NCI-H2227 (cell line): ENCODE results near the gene C2orf76.
A peak's percentile ranks its signal among the peaks of the same experiment; 100 is the strongest.

ENCODE experiments used
- DNase-seq: peaks from one replicate; lab custom pipeline; 2025; ENCODE audit not compliant: unreplicated experiment; lab: John Stamatoyannopoulos, UW

The C2orf76 gene

GRCh38 chr2:119266091-119266589 lies 100.5 kb downstream of the C2orf76 start:
- no peak for DNase-seq

- no peak for DNase-seq
These were observed 101.0 kb downstream of the C2orf76 start for GRCh38 chr2:119265693-119266066.

- peak; percentile 58 for DNase-seq
These were observed 101.6 kb downstream of the C2orf76 start for GRCh38 chr2:119264781-119265692.

- no peak for DNase-seq
These were observed 103.0 kb downstream of the C2orf76 start for GRCh38 chr2:119263656-119264055.

GRCh38 chr2:119263025-119263424 lies 103.6 kb downstream of the C2orf76 start:
- no peak for DNase-seq

GRCh38 chr2:119261493-119262225 lies 105.0 kb downstream of the C2orf76 start:
- DNase-seq: no peak

GRCh38 chr2:119260646-119261492 lies 105.8 kb downstream of the C2orf76 start:
- DNase-seq: peak; percentile 37

GRCh38 chr2:119259296-119259860 lies 107.3 kb downstream of the C2orf76 start:
- no peak for DNase-seq

- DNase-seq: no peak
These were observed 109.4 kb downstream of the C2orf76 start for GRCh38 chr2:119257198-119257597.

- no peak for DNase-seq
These were observed 110.1 kb downstream of the C2orf76 start for GRCh38 chr2:119256582-119256921.

GRCh38 chr2:119255760-119256581 lies 110.7 kb downstream of the C2orf76 start:
- peak; percentile 35 for DNase-seq

- DNase-seq: no peak
These were observed 112.0 kb downstream of the C2orf76 start for GRCh38 chr2:119254601-119255080.

GRCh38 chr2:119253760-119254600 lies 112.7 kb downstream of the C2orf76 start:
- DNase-seq: no peak

- DNase-seq: no peak
These were observed 113.4 kb downstream of the C2orf76 start for GRCh38 chr2:119253114-119253702.
